Vagina (tissue), 2 donors: ENCODE measurements around the gene CPT1C.

Experiments
- POLR2A ChIP-seq, 2 donors: fragments of 450-650 bp; IDR thresholded peaks; one replicate each; pipeline ENCODE4 v1.6.1; 2017; ENCODE audit warnings: antibody characterized with exemption in 2 of 2, mild to moderate bottlenecking in 2 of 2, moderate library complexity in 2 of 2
- TF ChIP-seq, protein P1 (sequence below), 3 experiments: fragments of 450-650 bp in 2 of 3; fragments of 200-600 bp in 1 of 3; sonication (generic) in 1 of 3; IDR thresholded peaks; one replicate each; pipeline ENCODE4 v1.5.1; 2017 to 2019; ENCODE audit warnings: antibody characterized with exemption in 3 of 3, mild to moderate bottlenecking in 2 of 3, moderate library complexity in 2 of 3

DNA sequence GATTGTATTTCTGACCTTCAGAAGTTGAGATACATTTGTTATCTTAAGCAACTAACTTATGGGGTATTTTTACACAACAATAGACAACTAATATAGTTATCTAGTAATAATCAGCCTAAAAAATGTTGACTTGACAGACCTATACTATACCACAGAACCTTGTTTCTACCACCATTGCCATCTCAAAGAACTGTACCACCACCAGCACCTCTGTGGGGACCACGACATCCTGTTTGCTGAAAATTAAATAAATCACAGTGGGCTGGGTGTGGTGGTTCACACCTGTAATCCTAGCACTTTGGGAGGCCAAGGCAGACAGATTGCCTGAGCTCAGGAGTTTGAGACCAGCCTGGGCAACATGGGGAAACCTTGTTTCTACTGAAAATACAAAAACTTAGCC lies 48.2 kb downstream of the CPT1C start:
- TF ChIP-seq POLR2A (IDR thresholded peaks at IDR 0.05): no peak
- TF ChIP-seq, protein P1, sequence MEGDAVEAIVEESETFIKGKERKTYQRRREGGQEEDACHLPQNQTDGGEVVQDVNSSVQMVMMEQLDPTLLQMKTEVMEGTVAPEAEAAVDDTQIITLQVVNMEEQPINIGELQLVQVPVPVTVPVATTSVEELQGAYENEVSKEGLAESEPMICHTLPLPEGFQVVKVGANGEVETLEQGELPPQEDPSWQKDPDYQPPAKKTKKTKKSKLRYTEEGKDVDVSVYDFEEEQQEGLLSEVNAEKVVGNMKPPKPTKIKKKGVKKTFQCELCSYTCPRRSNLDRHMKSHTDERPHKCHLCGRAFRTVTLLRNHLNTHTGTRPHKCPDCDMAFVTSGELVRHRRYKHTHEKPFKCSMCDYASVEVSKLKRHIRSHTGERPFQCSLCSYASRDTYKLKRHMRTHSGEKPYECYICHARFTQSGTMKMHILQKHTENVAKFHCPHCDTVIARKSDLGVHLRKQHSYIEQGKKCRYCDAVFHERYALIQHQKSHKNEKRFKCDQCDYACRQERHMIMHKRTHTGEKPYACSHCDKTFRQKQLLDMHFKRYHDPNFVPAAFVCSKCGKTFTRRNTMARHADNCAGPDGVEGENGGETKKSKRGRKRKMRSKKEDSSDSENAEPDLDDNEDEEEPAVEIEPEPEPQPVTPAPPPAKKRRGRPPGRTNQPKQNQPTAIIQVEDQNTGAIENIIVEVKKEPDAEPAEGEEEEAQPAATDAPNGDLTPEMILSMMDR (IDR thresholded peaks at IDR 0.05): no peak
